ENCODE data around the gene FAXDC2. TPM values are rescaled to one million over a fixed set of nuclear protein-coding genes. Genes with fewer than 3 reads are reported as not detected.

The FAXDC2 gene
- total and polyA plus RNA-seq, 9 of the 15 experiments (the other 6 are each of a cell fraction or from before 2014, with no cell fraction given): 2.4 to 30.0 (median 9.9) TPM

GRCh38 chr5:154840435-154841272 is 9.7 kb downstream of the FAXDC2 start (continued):
- TF ChIP-seq ZNF354B (CRISPR knock-in tag; IDR thresholded peaks at IDR 0.05) (no peak), ZBTB33 (CRISPR knock-in tag; IDR thresholded peaks at IDR 0.05) (peak; percentile 57; the same call in 1 of the 2 replicates), HBP1 (CRISPR knock-in tag; IDR thresholded peaks at IDR 0.05) (no peak), PRDM10 (IDR thresholded peaks at IDR 0.05; ENCODE audit: partially characterized antibody) (peak; percentile 49), MCM7 (IDR thresholded peaks at IDR 0.05) (no peak), HDAC3 (IDR thresholded peaks at IDR 0.05; ENCODE audit: borderline replicate concordance, partially characterized antibody) (peak; percentile 51), NFIC (IDR thresholded peaks at IDR 0.05) (peak; percentile 85), HDGF (IDR thresholded peaks at IDR 0.05) (no peak), DPF2 (IDR thresholded peaks at IDR 0.05) (peak; percentile 97), TAF15 (IDR thresholded peaks at IDR 0.05; ENCODE audit: low read depth, low read length) (no peak), ZNF197 (CRISPR knock-in tag; IDR thresholded peaks at IDR 0.05; ENCODE audit: low read depth) (0 out of 2 replicates have a peak, but pooled peaks have one; percentile 33), SLC30A9 (CRISPR knock-in tag; IDR thresholded peaks at IDR 0.05) (no peak), TBL1XR1 (IDR thresholded peaks at IDR 0.05; ENCODE audit: low read length in 2 of 2) (peak in 1 of 2 experiments; percentile 70; a peak in 3 of 4 replicates), JUND (IDR thresholded peaks at IDR 0.05; ENCODE audit: borderline replicate concordance, low read depth, low read length) (peak; percentile 84), JUND (tag; IDR thresholded peaks at IDR 0.05; ENCODE audit: borderline replicate concordance, low read depth, low read length) (peak; percentile 78; the same call in 2 of the 3 replicates), POLR2AphosphoS5 (IDR thresholded peaks at IDR 0.05; ENCODE audit: control insufficient read depth, insufficient read depth, low read depth, low read length) (peak; percentile 96), ZBTB9 (CRISPR knock-in tag; IDR thresholded peaks at IDR 0.05) (0 out of 2 replicates have a peak, but pooled peaks have one; percentile 43), ZFPM2 (CRISPR knock-in tag; IDR thresholded peaks at IDR 0.05) (no peak), SAFB2 (IDR thresholded peaks at IDR 0.05; ENCODE audit: borderline replicate concordance, low read depth, low read length, severe bottlenecking) (no peak), SMARCA4 (IDR thresholded peaks at IDR 0.05) (peak; percentile 95)

Data from K562 (cell line).